ENCODE data around the gene TMEM260.
"Not testable (repeated sequence)": the region's sequence is repeated elsewhere in the genome, so short reads cannot be mapped to it uniquely, and the experiment has no call there.

- TF ChIP-seq CTCF, POLR2AphosphoS5 (IDR thresholded peaks at IDR 0.05): not testable (repeated sequence)
These were observed 115.6 kb downstream of the TMEM260 start for GRCh38 chr14:56695216-56695615.
